Heart left ventricle (tissue), 16 donors: Measurements from ENCODE around the gene RFC5. TPM values are rescaled to one million over a fixed set of nuclear protein-coding genes. Genes with fewer than 3 reads are reported as not detected.
A peak's percentile ranks its signal among the peaks of the same experiment; 100 is the strongest.
"Not testable (repeated sequence)": the region's sequence is repeated elsewhere in the genome, so short reads cannot be mapped to it uniquely, and the experiment has no call there.

Source experiments
- ATAC-seq, 4 donors: fragments of 200-7000 bp; cut with Tn5 transposase; one replicate each; pipeline ENCODE4 v1.9.1; 2020 to 2022; ENCODE audit warnings: moderate library complexity in 4 of 4, mild to moderate bottlenecking in 3 of 4, moderate number of reproducible peaks in 1 of 4
- DNase-seq, 5 donors: peaks; one replicate each; pipeline ENCODE4 v3.0.0-alpha.2; 2020
- H3K27ac ChIP-seq, 12 donors: fragments of 200-600 bp; sonication (generic) in 4 of 12; one replicate each; pipeline versions ENCODE4 v1.5.0 to v1.8.0; 2016 to 2022; ENCODE audit warnings: mild to moderate bottlenecking in 2 of 12
- H3K27me3 ChIP-seq, 9 donors: fragments of 200-600 bp; sonication (generic) in 2 of 9; one replicate each; pipeline versions ENCODE4 v1.5.1 to v1.8.0; 2016 to 2022; ENCODE audit warnings: mild to moderate bottlenecking in 3 of 9
- H3K36me3 ChIP-seq, 9 donors: fragments of 200-600 bp; sonication (generic) in 2 of 9; one replicate each; pipeline versions ENCODE4 v1.5.0 to v1.8.0; 2018 to 2022; ENCODE audit warnings: mild to moderate bottlenecking in 2 of 9
- H3K4me1 ChIP-seq, 12 donors: fragments of 200-600 bp; sonication (generic) in 4 of 12; one replicate each; pipeline versions ENCODE4 v1.5.0 to v1.8.0; 2016 to 2022; ENCODE audit warnings: mild to moderate bottlenecking in 3 of 12
- H3K4me3 ChIP-seq, 12 donors: fragments of 200-600 bp; sonication (generic) in 4 of 12; one replicate each; pipeline versions ENCODE4 v1.5.0 to v1.8.0; 2017 to 2022; ENCODE audit warnings: mild to moderate bottlenecking in 9 of 12, moderate library complexity in 4 of 12
- H3K9me3 ChIP-seq, 12 donors: fragments of 200-600 bp; sonication (generic) in 4 of 12; one replicate each; pipeline versions ENCODE4 v1.5.0 to v1.8.0; 2016 to 2022; ENCODE audit warnings: mild to moderate bottlenecking in 1 of 12
- POLR2A ChIP-seq, 2 donors: fragments of 450-650 bp; IDR thresholded peaks; one replicate each; pipeline ENCODE4 v1.6.1; 2017; ENCODE audit warnings: antibody characterized with exemption in 2 of 2, mild to moderate bottlenecking in 2 of 2, moderate library complexity in 2 of 2
- WGBS, 4 donors: extraction: QIAGEN DNeasy Blood & Tissue Kit in 2 of 4; methylation state at CpG; one replicate each; pipeline versions ENCODE4 v1.1.5 to v1.1.7; 2013 to 2018; 5-methylcytosine and 5-hydroxymethylcytosine counted together
- intact Hi-C, 10 donors: fragments of 100-400 bp; cut with DNase I; formaldehyde crosslinking; loops; one replicate each; pipeline versions ENCODE4 v1.11.1 to v1.14.2; 2022
- polyA plus RNA-seq, 2 donors: library from polyadenylated mRNA; stranded (reverse); fragments of 200-250 nt; gene quantifications; one replicate each; pipeline ENCODE4 v1.2.3, GENCODE V29; 2013
- total RNA-seq, 9 donors: library from RNA; depleted of rRNA in 2 of 9; stranded (reverse); fragments of >200 nt in 2 of 9; fragmentation: NEBNext Ultra II Directional in 3 of 9; extraction: Animal tissue kit (Norgen Biotek cat#: 25700) in 3 of 9; gene quantifications; one replicate each; pipeline versions ENCODE4 v1.1.0 to v1.2.4, GENCODE V29; 2016 to 2023
- TF ChIP-seq, protein P1 (sequence below), 12 donors: fragments of 200-600 bp; sonication (generic) in 4 of 12; IDR thresholded peaks; one replicate each; pipeline versions ENCODE4 v1.5.0 to v1.8.0; 2018 to 2022; ENCODE audit warnings: antibody characterized with exemption in 12 of 12, mild to moderate bottlenecking in 5 of 12
- donor health status: ischemic (EF 13 %, LVEDD 7.1; RV severe dilation, severe dysfunction).
- donor health status: healthy with polysubstance abuse.
- donor health status: DM: no; HTN: yes; CAD: no.
- donor health status: DM: no; HTN: no; CAD: no.
- donor health status: ischemic (EF 25% LVEDD 6.9; RV normal size, moderate dysfunction).
- donor health status: ischemic (EF 25% LVEDD 5.7; RV mildly dilated, moderate dysfunction).
- donor health status: healthy.
- donor health status: DM: yes; HTN: yes; CAD: no.
- donor health status: ischemic (EF 35%, LVEDD 5.7; RV mildly dilated, moderate dysfunction).
- donor health status: nonischemic (EF 11% LVEDD 7.7; RV severe dilation, severe dysfunction).
- donor health status: DM: yes; HTN: yes; CAD: no.
- donor health status: PGD.
- donor health status: ischemic (EF 29% LVEDD 5.4; RV normal size, mild dysfunction).
- donor health status: nonischemic (EF 23%, LVEDD 6.1; RV moderate dilation, normal function).

The RFC5 gene
- total and polyA plus RNA-seq, 11 donors = 2.3 to 8.2 (median 4.7) TPM

DNA sequence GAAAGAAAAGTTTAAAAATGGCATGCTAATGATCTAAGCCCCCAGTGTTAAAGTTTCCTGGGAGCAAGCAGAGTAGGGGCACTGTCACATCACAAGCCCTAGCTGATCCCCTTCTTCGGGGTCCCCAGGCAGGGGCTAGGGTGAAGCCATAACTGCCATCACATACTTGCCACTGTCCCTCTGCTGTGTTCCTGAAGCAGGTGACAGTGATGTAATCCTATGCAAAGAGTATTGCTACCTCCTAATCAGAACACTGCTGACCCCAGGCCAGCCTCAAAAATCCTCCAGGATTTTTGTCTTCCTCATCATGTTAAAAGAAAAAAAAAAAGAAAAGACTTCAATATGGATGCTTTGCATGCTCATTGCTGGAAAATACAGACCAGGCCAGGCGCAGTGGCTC lies 1.2 kb upstream of the RFC5 start:
- ATAC-seq (no peak), DNase-seq (no peak)
- H3K27ac ChIP-seq = no peak overlapping the region
- 85 to 97% (median 93%) methylated on average over 2 of the region's 2 CpGs for WGBS, 4 donors
- no peaks in the 10 kb centered on the region for H3K9me3 ChIP-seq
- H3K4me1 ChIP-seq = peaks cover 0 to 19% (median 10%) of the 10 kb centered on the region in 12 donors
- H3K36me3 ChIP-seq = peaks cover 0 to 17% (median 12%) of the 10 kb centered on the region in 9 donors
- intact Hi-C loops = loop anchor here in 3 of 10 donors (5.0 to 10.0 kb wide), 2 partner anchors 47 to 141 kb away; partner anchors contain the start of gene WSB2 (in 2 of the 3)
- H3K4me3 ChIP-seq = no peak overlapping the region
- H3K27me3 ChIP-seq = no peaks in the 10 kb centered on the region
- no peak for TF ChIP-seq POLR2A (IDR thresholded peaks at IDR 0.05)
- TF ChIP-seq, protein P1, sequence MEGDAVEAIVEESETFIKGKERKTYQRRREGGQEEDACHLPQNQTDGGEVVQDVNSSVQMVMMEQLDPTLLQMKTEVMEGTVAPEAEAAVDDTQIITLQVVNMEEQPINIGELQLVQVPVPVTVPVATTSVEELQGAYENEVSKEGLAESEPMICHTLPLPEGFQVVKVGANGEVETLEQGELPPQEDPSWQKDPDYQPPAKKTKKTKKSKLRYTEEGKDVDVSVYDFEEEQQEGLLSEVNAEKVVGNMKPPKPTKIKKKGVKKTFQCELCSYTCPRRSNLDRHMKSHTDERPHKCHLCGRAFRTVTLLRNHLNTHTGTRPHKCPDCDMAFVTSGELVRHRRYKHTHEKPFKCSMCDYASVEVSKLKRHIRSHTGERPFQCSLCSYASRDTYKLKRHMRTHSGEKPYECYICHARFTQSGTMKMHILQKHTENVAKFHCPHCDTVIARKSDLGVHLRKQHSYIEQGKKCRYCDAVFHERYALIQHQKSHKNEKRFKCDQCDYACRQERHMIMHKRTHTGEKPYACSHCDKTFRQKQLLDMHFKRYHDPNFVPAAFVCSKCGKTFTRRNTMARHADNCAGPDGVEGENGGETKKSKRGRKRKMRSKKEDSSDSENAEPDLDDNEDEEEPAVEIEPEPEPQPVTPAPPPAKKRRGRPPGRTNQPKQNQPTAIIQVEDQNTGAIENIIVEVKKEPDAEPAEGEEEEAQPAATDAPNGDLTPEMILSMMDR (IDR thresholded peaks at IDR 0.05) = no peak

DNA sequence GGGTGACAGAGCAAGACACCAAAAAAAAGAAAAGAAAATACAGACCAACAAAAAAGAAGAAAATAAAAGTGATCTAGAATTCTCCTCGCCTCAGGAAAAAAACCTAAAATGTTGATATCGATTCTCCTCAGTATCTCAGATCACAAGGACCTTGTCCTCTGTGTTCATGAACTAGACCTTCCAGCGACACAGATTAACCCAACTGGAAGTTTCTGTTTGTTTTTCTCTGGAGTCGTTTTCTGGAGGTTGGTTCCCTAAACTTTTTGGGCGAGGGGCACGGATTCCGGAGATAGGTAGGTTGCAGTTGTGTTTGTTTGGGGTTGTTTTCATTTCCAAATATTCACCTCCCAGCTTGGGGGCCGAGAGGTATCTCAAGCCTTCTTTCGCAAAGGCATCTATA lies 559 bp upstream of the RFC5 start:
- 42 to 46% (median 44%) methylated on average over 9 of the region's 9 CpGs for WGBS, 4 donors
- peak overlapping the region in 11 of 12 donors; percentile 73 to 99 (median 89) for H3K4me3 ChIP-seq
- no peak for ATAC-seq
- peaks cover 0 to 19% (median 10%) of the 10 kb centered on the region in 12 donors for H3K4me1 ChIP-seq
- no peaks in the 10 kb centered on the region for H3K27me3 ChIP-seq
- H3K36me3 ChIP-seq = peaks cover 0 to 24% (median 17%) of the 10 kb centered on the region in 9 donors
- H3K27ac ChIP-seq = no peak overlapping the region
- no peak for TF ChIP-seq POLR2A (IDR thresholded peaks at IDR 0.05)
- TF ChIP-seq, protein P1 (IDR thresholded peaks at IDR 0.05) = no peak
- no peaks in the 10 kb centered on the region for H3K9me3 ChIP-seq
- DNase-seq = no peak
- intact Hi-C loops = loop anchor here in 4 of 10 donors (1.0 to 10.0 kb wide), 5 partner anchors 45 to 141 kb away; partner anchors contain the start of gene WSB2 (in 3 of the 4)

DNA sequence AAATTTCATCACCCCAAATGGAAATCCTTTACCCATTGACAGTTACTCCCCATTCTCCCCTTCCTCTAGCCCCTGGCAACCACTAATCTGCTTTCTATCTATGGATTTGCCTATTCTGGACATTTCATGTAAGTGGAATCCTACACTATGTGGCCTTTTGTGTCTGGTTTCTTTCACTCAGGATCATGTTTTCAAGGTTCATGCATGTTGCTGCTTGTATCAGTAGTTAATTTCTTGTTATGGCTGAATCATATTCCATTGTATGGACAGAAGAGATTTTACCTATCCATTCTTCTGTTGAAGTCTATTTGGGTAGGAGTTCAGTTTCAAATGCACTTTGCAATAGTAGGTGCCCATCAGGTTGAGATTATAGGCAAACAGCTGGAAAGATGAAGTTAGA lies 1.4 kb downstream of the RFC5 start:
- ATAC-seq (no peak), DNase-seq (no peak)
- H3K9me3 ChIP-seq = no peaks in the 10 kb centered on the region
- H3K27ac ChIP-seq = no peak overlapping the region
- H3K27me3 ChIP-seq = no peaks in the 10 kb centered on the region
- intact Hi-C loops = loop anchor here in 4 of 10 donors (2.0 to 10.0 kb wide), 4 partner anchors 43 to 143 kb away; partner anchors contain the start of gene WSB2 (in 3 of the 4)
- H3K4me3 ChIP-seq = peak overlapping the region in 1 of 12 donors; percentile 91
- TF ChIP-seq POLR2A (IDR thresholded peaks at IDR 0.05) = no peak
- TF ChIP-seq, protein P1 (IDR thresholded peaks at IDR 0.05) = no peak
- H3K4me1 ChIP-seq = peaks cover 0 to 19% (median 10%) of the 10 kb centered on the region in 12 donors
- H3K36me3 ChIP-seq = peaks cover 0 to 44% (median 33%) of the 10 kb centered on the region in 9 donors

DNA sequence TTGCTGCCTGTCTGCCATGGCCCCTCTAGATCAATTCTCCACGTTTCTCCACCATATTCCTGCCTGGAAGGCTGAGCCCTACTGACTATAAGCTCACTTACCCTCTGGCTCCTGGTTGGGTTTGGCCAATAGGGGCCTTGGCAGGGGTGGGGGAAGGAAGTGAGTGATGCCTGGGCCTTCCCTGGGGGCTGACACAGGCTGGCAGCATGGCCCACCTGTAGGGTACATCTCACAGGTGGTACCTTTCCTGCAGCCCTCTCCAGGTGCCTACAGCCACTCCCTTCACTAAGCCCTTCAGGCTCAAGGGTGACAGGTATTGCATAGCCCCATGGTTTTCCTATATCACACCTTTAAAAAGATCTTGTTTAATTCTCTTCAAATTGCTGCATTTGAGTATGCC lies 3.5 kb downstream of the RFC5 start:
- H3K4me1 ChIP-seq = peaks cover 0 to 19% (median 10%) of the 10 kb centered on the region in 12 donors
- no peak for ATAC-seq

DNA sequence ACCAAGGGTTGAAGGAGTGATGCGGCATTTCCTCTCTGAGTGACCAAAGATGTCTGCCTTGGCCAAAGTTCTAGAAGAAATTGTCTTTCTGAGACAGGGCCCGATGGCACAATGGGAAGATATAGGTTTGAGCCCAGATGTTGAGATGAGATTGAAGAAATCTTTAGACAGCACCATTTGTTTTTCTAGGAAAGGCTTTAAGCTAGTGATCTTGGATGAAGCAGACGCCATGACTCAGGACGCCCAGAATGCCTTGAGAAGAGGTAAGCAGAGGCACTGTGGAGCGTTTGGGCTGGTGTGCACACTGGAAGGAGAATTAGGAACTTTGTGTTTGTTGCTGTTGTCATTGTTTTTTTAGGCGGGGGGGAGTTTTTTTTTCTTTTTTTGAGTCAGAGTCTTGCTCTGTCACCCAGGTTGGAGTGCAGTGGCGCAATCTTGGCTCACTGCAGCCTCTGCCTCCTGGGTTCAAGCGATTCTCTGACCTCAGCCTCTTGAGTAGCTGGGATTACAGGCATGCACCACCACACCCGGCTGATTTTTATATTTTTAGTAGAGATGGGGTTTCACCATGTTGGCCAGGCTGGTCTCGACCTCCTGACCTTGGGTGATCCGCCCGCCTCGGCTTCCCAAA lies 5.7 kb downstream of the RFC5 start:
- WGBS, 4 donors = 91 to 96% (median 93%) methylated on average over 13 of the region's 13 CpGs
- H3K27ac ChIP-seq, H3K4me3 ChIP-seq, H3K27me3 ChIP-seq, H3K4me1 ChIP-seq, DNase-seq, H3K9me3 ChIP-seq, intact Hi-C loops, ATAC-seq: not testable (repeated sequence)
- peaks cover 0 to 73% (median 63%) of the 10 kb centered on the region in 9 donors for H3K36me3 ChIP-seq

More for the DNA sequence above, 3.5 kb downstream of the RFC5 start:
- H3K4me3 ChIP-seq = no peak overlapping the region
- H3K27me3 ChIP-seq = no peaks in the 10 kb centered on the region
- 76 to 94% (median 88%) methylated on average over 1 of the region's 1 CpG for WGBS, 4 donors
- H3K36me3 ChIP-seq = peaks cover 0 to 51% (median 41%) of the 10 kb centered on the region in 9 donors
- intact Hi-C loops = no loop called here
- DNase-seq = no peak
- no peak overlapping the region for H3K27ac ChIP-seq
- H3K9me3 ChIP-seq = no peaks in the 10 kb centered on the region
- no peak for TF ChIP-seq POLR2A (IDR thresholded peaks at IDR 0.05)
- TF ChIP-seq, protein P1 (IDR thresholded peaks at IDR 0.05) = no peak
